ENCODE data around the gene UBE2L6. TPM values are rescaled to one million over a fixed set of nuclear protein-coding genes. Genes with fewer than 3 reads are reported as not detected.

Gene UBE2L6
- total RNA-seq = 19.0 TPM
- long read RNA-seq, transcript UBE2L6-201 (4 exons, 1,354 nt) = major isoform, 19 of 21 reads
- long read RNA-seq, partial matches to known transcripts = 0 of 21 reads
- long read RNA-seq, other reads (novel, unspliced or antisense) = 1 of 21 reads

- TF ChIP-seq CTCF (IDR thresholded peaks at IDR 0.05; ENCODE audit: borderline replicate concordance) = no peak
Observed at GRCh38 chr11:57567515-57568329, at the start of gene UBE2L6. UBE2L6 (minus strand) TSS chr11:57567672; CDS start chr11:57567611, 61 bp downstream.

GRCh38 chr11:57616595-57616994 lies 49.1 kb upstream of the UBE2L6 start:
- H3K9me3 ChIP-seq (replicated peaks) = peaks cover 11% of the 10 kb centered on the region
- no peak for TF ChIP-seq CTCF (IDR thresholded peaks at IDR 0.05; ENCODE audit: borderline replicate concordance)
- H3K36me3 ChIP-seq = peaks cover 48% of the 10 kb centered on the region

More at GRCh38 chr11:57567515-57568329, at the start of gene UBE2L6:
- H3K27ac ChIP-seq (replicated peaks) = peak within 1 kb of the TSS; percentile 90
- H3K27me3 ChIP-seq (ENCODE audit: low read depth) = peaks cover 8% of the 10 kb centered on the region
- H3K36me3 ChIP-seq = no peaks in the 10 kb centered on the region
- H3K9me3 ChIP-seq (replicated peaks) = no peaks in the 10 kb centered on the region
- peak within 1 kb of the TSS; percentile 85 for H3K4me3 ChIP-seq
- peaks cover 37% of the 10 kb centered on the region for H3K4me1 ChIP-seq
- DNase-seq = peak; percentile 83
- intact Hi-C loops (cut with micrococcal nuclease) = loop anchor here (5.0 kb wide), 1 partner anchor 75 kb away; no protein-coding TSS in a partner anchor

GRCh38 chr11:57615308-57615707 lies 47.8 kb upstream of the UBE2L6 start:
- Histone ChIP-seq H3K27ac (replicated peaks) (no peak overlapping the region), H3K4me1 (no peaks in the 10 kb centered on the region), H3K36me3 (peaks cover 61% of the 10 kb centered on the region), H3K4me3 (no peak overlapping the region), H3K27me3 (ENCODE audit: low read depth) (no peaks in the 10 kb centered on the region), H3K9me3 (replicated peaks) (peaks cover 11% of the 10 kb centered on the region)
- no peak for TF ChIP-seq CTCF (IDR thresholded peaks at IDR 0.05; ENCODE audit: borderline replicate concordance)
- intact Hi-C loops (cut with micrococcal nuclease) = no loop called here
- no peak for DNase-seq

More at GRCh38 chr11:57616595-57616994, 49.1 kb upstream of the UBE2L6 start:
- no peak for DNase-seq
- intact Hi-C loops (cut with micrococcal nuclease) = no loop called here
- Histone ChIP-seq H3K4me3 (no peak overlapping the region), H3K4me1 (no peaks in the 10 kb centered on the region), H3K27me3 (ENCODE audit: low read depth) (no peaks in the 10 kb centered on the region), H3K27ac (replicated peaks) (no peak overlapping the region)

- TF ChIP-seq CTCF (IDR thresholded peaks at IDR 0.05; ENCODE audit: borderline replicate concordance) = no peak
- H3K36me3 ChIP-seq = peaks cover 53% of the 10 kb centered on the region
- no peak for DNase-seq
Observed at GRCh38 chr11:57614234-57614772, 46.8 kb upstream of the UBE2L6 start.

GRCh38 chr11:57610170-57610569 lies 42.7 kb upstream of the UBE2L6 start:
- Histone ChIP-seq H3K4me1 (no peaks in the 10 kb centered on the region), H3K27me3 (ENCODE audit: low read depth) (no peaks in the 10 kb centered on the region), H3K9me3 (replicated peaks) (no peaks in the 10 kb centered on the region), H3K4me3 (no peak overlapping the region), H3K27ac (replicated peaks) (no peak overlapping the region), H3K36me3 (peaks cover 90% of the 10 kb centered on the region)
- TF ChIP-seq CTCF (IDR thresholded peaks at IDR 0.05; ENCODE audit: borderline replicate concordance) = no peak
- intact Hi-C loops (cut with micrococcal nuclease) = no loop called here
- DNase-seq = no peak

More at GRCh38 chr11:57614234-57614772, 46.8 kb upstream of the UBE2L6 start:
- intact Hi-C loops (cut with micrococcal nuclease) = no loop called here
- H3K4me1 ChIP-seq = no peaks in the 10 kb centered on the region
- peaks cover 2% of the 10 kb centered on the region for H3K9me3 ChIP-seq (replicated peaks)
- no peak overlapping the region for H3K27ac ChIP-seq (replicated peaks)
- H3K4me3 ChIP-seq = no peak overlapping the region
- H3K27me3 ChIP-seq (ENCODE audit: low read depth) = no peaks in the 10 kb centered on the region

Measured in left ventricle myocardium inferior (tissue), 1 donor.